GM23338 (cell line): Measurements from ENCODE around the gene MUC5AC. TPM values are rescaled to one million over a fixed set of nuclear protein-coding genes. Genes with fewer than 3 reads are reported as not detected.

ENCODE experiments used
- ATAC-seq: fragments of 200-7000 bp; cut with Tn5 transposase; 3 replicates; pipeline ENCODE4 v1.9.1; 2020
- DNase-seq: peaks from one replicate; pipeline ENCODE4 v3.0.0-alpha.2; 2015; ENCODE audit warnings: low spot score
- H2AFZ ChIP-seq: fragments of 200-600 bp; sonication (generic); 2 replicates; pipeline ENCODE4 v1.8.0; 2016; ENCODE audit warnings: antibody characterized with exemption, mild to moderate bottlenecking, moderate library complexity
- H3F3A ChIP-seq: fragments of 200-600 bp; sonication (generic); replicated peaks from 2 replicates; pipeline ENCODE4 v1.8.0; 2017; ENCODE audit warnings: antibody characterized with exemption, mixed run types, low read depth
- H3K27ac ChIP-seq: fragments of 200-600 bp; sonication (generic); 2 replicates; pipeline ENCODE4 v1.6.1; 2016; ENCODE audit warnings: low read depth
- H3K27me3 ChIP-seq: fragments of 200-600 bp; sonication (generic); 2 replicates; pipeline ENCODE4 v1.8.0; 2016; ENCODE audit warnings: mild to moderate bottlenecking, mixed run types, moderate library complexity; ENCODE audit not compliant: insufficient read depth
- H3K36me3 ChIP-seq: fragments of 200-600 bp; sonication (generic); 2 replicates; pipeline ENCODE4 v1.8.0; 2016; ENCODE audit warnings: mild to moderate bottlenecking; ENCODE audit not compliant: insufficient read depth
- H3K4me1 ChIP-seq: fragments of 200-600 bp; sonication (generic); 2 replicates; pipeline ENCODE4 v1.8.0; 2016; ENCODE audit warnings: mild to moderate bottlenecking, moderate library complexity; ENCODE audit not compliant: insufficient read depth
- H3K4me2 ChIP-seq: fragments of 200-600 bp; sonication (generic); 2 replicates; pipeline ENCODE4 v1.7.1; 2017; ENCODE audit warnings: mixed run types
- H3K4me3 ChIP-seq: fragments of 200-600 bp; sonication (generic); 2 replicates; pipeline ENCODE4 v1.6.1; 2016; ENCODE audit warnings: mixed run types
- H3K79me2 ChIP-seq: fragments of 200-600 bp; sonication (generic); replicated peaks from 2 replicates; pipeline ENCODE4 v1.8.0; 2017; ENCODE audit warnings: mild to moderate bottlenecking; ENCODE audit not compliant: insufficient read depth
- H3K9me2 ChIP-seq: fragments of 200-600 bp; sonication (generic); 2 replicates; pipeline ENCODE4 v1.8.0; 2017; ENCODE audit not compliant: insufficient read depth
- H4K20me1 ChIP-seq: fragments of 200-600 bp; sonication (generic); replicated peaks from 2 replicates; pipeline ENCODE4 v1.8.0; 2017; ENCODE audit warnings: mild to moderate bottlenecking; ENCODE audit not compliant: insufficient read depth
- H3K27ac Mint-ChIP-seq: 2 replicates; pipeline ENCODE4 v1.8.0; 2020; ENCODE audit warnings: inconsistent platforms, mild to moderate bottlenecking, moderate library complexity, mixed read lengths
- H3K27me3 Mint-ChIP-seq: 3 replicates; pipeline ENCODE4 v1.8.0; 2022; ENCODE audit warnings: low read depth, mild to moderate bottlenecking, moderate library complexity, mixed read lengths, inconsistent platforms; ENCODE audit not compliant: insufficient read depth, poor library complexity
- H3K36me3 Mint-ChIP-seq: 3 replicates; pipeline ENCODE4 v1.8.0; 2021; ENCODE audit warnings: low read depth, mild to moderate bottlenecking, inconsistent platforms, moderate library complexity, mixed read lengths
- H3K4me1 Mint-ChIP-seq: 3 replicates; pipeline ENCODE4 v1.8.0; 2020; ENCODE audit warnings: mild to moderate bottlenecking, inconsistent platforms, mixed read lengths
- H3K4me3 Mint-ChIP-seq: 3 replicates; pipeline ENCODE4 v1.8.0; 2021; ENCODE audit warnings: moderate library complexity, mild to moderate bottlenecking, inconsistent platforms, mixed read lengths
- H3K9me3 Mint-ChIP-seq: 3 replicates; pipeline ENCODE4 v1.8.0; 2020; ENCODE audit warnings: moderate library complexity, mild to moderate bottlenecking, inconsistent platforms, mixed read lengths
- CREB1 ChIP-seq: fragments of 250-450 bp; sonication (Bioruptor Pico); IDR thresholded peaks from 2 replicates; pipeline ENCODE4 v1.5.0; 2020; ENCODE audit warnings: low read depth, mild to moderate bottlenecking, moderate library complexity
- EZH2 ChIP-seq: fragments of 200-600 bp; sonication (generic); IDR thresholded peaks from one replicate; pipeline ENCODE4 v1.8.0; 2017; ENCODE audit warnings: antibody characterized with exemption, mild to moderate bottlenecking, low read depth; ENCODE audit not compliant: unreplicated experiment
- EZH2phosphoT487 ChIP-seq: fragments of 200-600 bp; sonication (generic); IDR thresholded peaks from one replicate; pipeline ENCODE4 v1.8.1; 2018; ENCODE audit warnings: antibody characterized with exemption; ENCODE audit not compliant: unreplicated experiment
- JUNB ChIP-seq: IDR thresholded peaks from one replicate; pipeline ENCODE4 v1.6.1; 2016; ENCODE audit warnings: antibody characterized with exemption; ENCODE audit not compliant: unreplicated experiment
- NANOG ChIP-seq: IDR thresholded peaks from 2 replicates; pipeline ENCODE4 v1.6.1; 2016; ENCODE audit warnings: antibody characterized with exemption, borderline replicate concordance
- POLR2AphosphoS5 ChIP-seq: IDR thresholded peaks from 2 replicates; pipeline ENCODE4 v1.6.1; 2016; ENCODE audit warnings: antibody characterized with exemption, low read depth
- STAT1 ChIP-seq: IDR thresholded peaks from one replicate; pipeline ENCODE4 v1.6.1; 2016; ENCODE audit warnings: antibody characterized with exemption; ENCODE audit not compliant: unreplicated experiment
- ZNF114 ChIP-seq: fragments of 250-450 bp; sonication (Bioruptor Pico); IDR thresholded peaks from 2 replicates; pipeline ENCODE4 v1.5.0; 2020; ENCODE audit warnings: mild to moderate bottlenecking, moderate library complexity
- ZNF331 ChIP-seq: fragments of 250-450 bp; sonication (Bioruptor Pico); IDR thresholded peaks from 2 replicates; pipeline ENCODE4 v1.5.0; 2020; ENCODE audit warnings: low read depth, mild to moderate bottlenecking, moderate library complexity
- polyA plus RNA-seq: library from polyadenylated mRNA; unstranded; fragments of >200 nt; fragmentation: Nextera tagmentation; extraction: Ambion mirVana; gene quantifications from 2 replicates; pipeline ENCODE4 v1.2.1, GENCODE V29; 2016
- total RNA-seq: library from RNA; depleted of rRNA; stranded (reverse); fragments of >200 nt; shearing (Covaris generic); gene quantifications from 2 replicates; pipeline ENCODE4 v1.2.3, GENCODE V29; 2014
- TF ChIP-seq, protein P1 (sequence below): IDR thresholded peaks from one replicate; pipeline ENCODE4 v1.6.1; 2018; ENCODE audit warnings: antibody characterized with exemption; ENCODE audit not compliant: unreplicated experiment
- TF ChIP-seq, protein P2 (sequence below), 2 experiments: fragments of 200-600 bp in 1 of 2; sonication (generic) in 1 of 2; conservative IDR thresholded peaks; 2 replicates each; pipeline versions ENCODE4 v1.5.1 to v1.6.1; 2016 to 2017; ENCODE audit warnings: antibody characterized with exemption in 2 of 2, low read depth in 2 of 2, mild to moderate bottlenecking in 2 of 2, moderate library complexity in 1 of 2
- TF ChIP-seq, protein P3 (sequence below): IDR thresholded peaks from 2 replicates; pipeline ENCODE4 v1.6.1; 2016; ENCODE audit warnings: antibody characterized with exemption

Gene MUC5AC
- total and polyA plus RNA-seq, 2 experiments from 2014 or later, result not detected

DNA sequence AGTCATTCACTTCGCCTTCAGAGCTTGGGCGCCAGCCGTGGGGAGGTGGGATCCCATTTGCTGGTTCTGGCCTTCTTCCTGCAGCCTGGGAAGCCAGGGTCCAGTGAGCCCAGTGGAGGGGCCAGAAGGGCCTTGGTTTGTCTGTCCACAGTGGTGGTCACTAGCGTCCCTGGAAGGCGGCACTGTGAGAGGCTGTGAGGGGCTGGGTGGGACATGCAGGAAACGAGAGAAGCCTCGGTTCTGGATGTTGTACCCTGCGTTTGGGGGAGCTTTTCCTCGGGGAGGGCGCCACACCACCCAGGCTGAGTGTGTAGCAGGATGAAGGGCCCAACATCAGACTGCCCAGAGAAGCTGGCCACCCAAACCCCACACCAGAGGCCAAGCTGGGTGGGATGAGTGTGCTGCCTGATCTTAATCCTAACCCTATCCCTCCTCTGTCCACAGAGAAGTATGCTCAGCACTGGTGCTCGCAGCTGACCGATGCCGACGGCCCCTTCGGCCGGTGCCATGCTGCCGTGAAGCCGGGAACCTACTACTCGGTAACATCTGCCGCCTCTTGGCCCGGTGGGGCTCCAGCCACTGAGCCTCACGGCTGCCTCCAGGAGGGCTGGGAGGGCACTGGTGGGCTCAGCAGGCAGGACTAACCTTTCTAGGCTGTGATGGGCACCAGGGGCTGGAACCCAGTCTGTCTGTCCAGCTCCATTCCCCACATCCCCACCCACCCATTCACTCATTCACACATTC lies 14.4 kb downstream of the MUC5AC start:
- H3K27ac Mint-ChIP-seq, result no peak overlapping the region
- Histone ChIP-seq H2AFZ (no peak overlapping the region), H3K4me2 (no peak overlapping the region), H3K27ac (no peak overlapping the region), H3K79me2 (no peaks in the 10 kb centered on the region), H3F3A (no peaks in the 10 kb centered on the region), H3K36me3 (no peaks in the 10 kb centered on the region), H3K4me3 (no peak overlapping the region), H3K4me1 (no peaks in the 10 kb centered on the region), H3K9me2 (no peaks in the 10 kb centered on the region), H4K20me1 (no peaks in the 10 kb centered on the region), H3K27me3 (no peaks in the 10 kb centered on the region)
- H3K4me3 Mint-ChIP-seq, result no peak overlapping the region
- H3K36me3 Mint-ChIP-seq, result peaks cover 11% of the 10 kb centered on the region
- DNase-seq (no peak), ATAC-seq (no peak)
- TF ChIP-seq STAT1, result no peak
- H3K27me3 Mint-ChIP-seq, result peaks cover 16% of the 10 kb centered on the region
- H3K9me3 Mint-ChIP-seq, result peaks cover 39% of the 10 kb centered on the region
- H3K4me1 Mint-ChIP-seq, result no peaks in the 10 kb centered on the region

DNA sequence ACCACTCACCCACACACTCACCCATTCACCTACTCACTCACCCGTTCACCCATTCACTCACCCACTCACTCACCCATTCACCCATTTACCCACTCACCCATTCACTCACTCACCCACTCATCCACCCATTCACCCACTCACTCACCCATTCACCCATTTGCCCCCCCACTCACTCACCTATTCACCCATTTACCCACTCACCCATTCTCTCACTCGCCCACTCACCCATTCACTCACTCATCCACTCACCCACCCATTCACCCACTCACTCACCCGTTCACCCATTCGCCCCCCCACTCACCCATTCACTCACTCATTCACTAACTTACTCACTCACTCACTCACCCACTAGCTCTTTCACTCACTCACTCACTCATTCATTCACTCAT lies 15.0 kb downstream of the MUC5AC start:
- Mint-ChIP-seq H3K4me3 (no peak overlapping the region), H3K4me1 (no peaks in the 10 kb centered on the region)
- TF ChIP-seq, protein P1, sequence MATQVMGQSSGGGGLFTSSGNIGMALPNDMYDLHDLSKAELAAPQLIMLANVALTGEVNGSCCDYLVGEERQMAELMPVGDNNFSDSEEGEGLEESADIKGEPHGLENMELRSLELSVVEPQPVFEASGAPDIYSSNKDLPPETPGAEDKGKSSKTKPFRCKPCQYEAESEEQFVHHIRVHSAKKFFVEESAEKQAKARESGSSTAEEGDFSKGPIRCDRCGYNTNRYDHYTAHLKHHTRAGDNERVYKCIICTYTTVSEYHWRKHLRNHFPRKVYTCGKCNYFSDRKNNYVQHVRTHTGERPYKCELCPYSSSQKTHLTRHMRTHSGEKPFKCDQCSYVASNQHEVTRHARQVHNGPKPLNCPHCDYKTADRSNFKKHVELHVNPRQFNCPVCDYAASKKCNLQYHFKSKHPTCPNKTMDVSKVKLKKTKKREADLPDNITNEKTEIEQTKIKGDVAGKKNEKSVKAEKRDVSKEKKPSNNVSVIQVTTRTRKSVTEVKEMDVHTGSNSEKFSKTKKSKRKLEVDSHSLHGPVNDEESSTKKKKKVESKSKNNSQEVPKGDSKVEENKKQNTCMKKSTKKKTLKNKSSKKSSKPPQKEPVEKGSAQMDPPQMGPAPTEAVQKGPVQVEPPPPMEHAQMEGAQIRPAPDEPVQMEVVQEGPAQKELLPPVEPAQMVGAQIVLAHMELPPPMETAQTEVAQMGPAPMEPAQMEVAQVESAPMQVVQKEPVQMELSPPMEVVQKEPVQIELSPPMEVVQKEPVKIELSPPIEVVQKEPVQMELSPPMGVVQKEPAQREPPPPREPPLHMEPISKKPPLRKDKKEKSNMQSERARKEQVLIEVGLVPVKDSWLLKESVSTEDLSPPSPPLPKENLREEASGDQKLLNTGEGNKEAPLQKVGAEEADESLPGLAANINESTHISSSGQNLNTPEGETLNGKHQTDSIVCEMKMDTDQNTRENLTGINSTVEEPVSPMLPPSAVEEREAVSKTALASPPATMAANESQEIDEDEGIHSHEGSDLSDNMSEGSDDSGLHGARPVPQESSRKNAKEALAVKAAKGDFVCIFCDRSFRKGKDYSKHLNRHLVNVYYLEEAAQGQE, result no peak
- no peak for TF ChIP-seq NANOG
- no peak for TF ChIP-seq CREB1
- TF ChIP-seq STAT1, result no peak
- no peak for TF ChIP-seq ZNF114 (CRISPR knock-in tag)
- TF ChIP-seq ZNF331 (CRISPR knock-in tag), result no peak
- TF ChIP-seq EZH2, result no peak
- TF ChIP-seq EZH2phosphoT487, result no peak
- TF ChIP-seq JUNB, result no peak
- TF ChIP-seq POLR2AphosphoS5, result no peak
- TF ChIP-seq, protein P2, sequence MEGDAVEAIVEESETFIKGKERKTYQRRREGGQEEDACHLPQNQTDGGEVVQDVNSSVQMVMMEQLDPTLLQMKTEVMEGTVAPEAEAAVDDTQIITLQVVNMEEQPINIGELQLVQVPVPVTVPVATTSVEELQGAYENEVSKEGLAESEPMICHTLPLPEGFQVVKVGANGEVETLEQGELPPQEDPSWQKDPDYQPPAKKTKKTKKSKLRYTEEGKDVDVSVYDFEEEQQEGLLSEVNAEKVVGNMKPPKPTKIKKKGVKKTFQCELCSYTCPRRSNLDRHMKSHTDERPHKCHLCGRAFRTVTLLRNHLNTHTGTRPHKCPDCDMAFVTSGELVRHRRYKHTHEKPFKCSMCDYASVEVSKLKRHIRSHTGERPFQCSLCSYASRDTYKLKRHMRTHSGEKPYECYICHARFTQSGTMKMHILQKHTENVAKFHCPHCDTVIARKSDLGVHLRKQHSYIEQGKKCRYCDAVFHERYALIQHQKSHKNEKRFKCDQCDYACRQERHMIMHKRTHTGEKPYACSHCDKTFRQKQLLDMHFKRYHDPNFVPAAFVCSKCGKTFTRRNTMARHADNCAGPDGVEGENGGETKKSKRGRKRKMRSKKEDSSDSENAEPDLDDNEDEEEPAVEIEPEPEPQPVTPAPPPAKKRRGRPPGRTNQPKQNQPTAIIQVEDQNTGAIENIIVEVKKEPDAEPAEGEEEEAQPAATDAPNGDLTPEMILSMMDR (conservative IDR thresholded peaks at IDR 0.05; ENCODE audit: low read depth in 2 of 2), result no peak
- TF ChIP-seq, protein P3, sequence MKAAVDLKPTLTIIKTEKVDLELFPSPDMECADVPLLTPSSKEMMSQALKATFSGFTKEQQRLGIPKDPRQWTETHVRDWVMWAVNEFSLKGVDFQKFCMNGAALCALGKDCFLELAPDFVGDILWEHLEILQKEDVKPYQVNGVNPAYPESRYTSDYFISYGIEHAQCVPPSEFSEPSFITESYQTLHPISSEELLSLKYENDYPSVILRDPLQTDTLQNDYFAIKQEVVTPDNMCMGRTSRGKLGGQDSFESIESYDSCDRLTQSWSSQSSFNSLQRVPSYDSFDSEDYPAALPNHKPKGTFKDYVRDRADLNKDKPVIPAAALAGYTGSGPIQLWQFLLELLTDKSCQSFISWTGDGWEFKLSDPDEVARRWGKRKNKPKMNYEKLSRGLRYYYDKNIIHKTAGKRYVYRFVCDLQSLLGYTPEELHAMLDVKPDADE, result no peak

More for the DNA sequence above, 15.0 kb downstream of the MUC5AC start:
- no peaks in the 10 kb centered on the region for H3K27me3 ChIP-seq
- no peak overlapping the region for H3K27ac ChIP-seq
- no peak for DNase-seq
- no peaks in the 10 kb centered on the region for H4K20me1 ChIP-seq
- H3K9me2 ChIP-seq, result no peaks in the 10 kb centered on the region
- H3K79me2 ChIP-seq, result no peaks in the 10 kb centered on the region
- H2AFZ ChIP-seq, result no peak overlapping the region
- no peak overlapping the region for H3K4me3 ChIP-seq
- peaks cover 11% of the 10 kb centered on the region for H3K36me3 Mint-ChIP-seq
- no peak overlapping the region for H3K27ac Mint-ChIP-seq
- peaks cover 39% of the 10 kb centered on the region for H3K9me3 Mint-ChIP-seq
- no peaks in the 10 kb centered on the region for H3F3A ChIP-seq
- no peak for ATAC-seq
- H3K4me2 ChIP-seq, result no peak overlapping the region
- H3K36me3 ChIP-seq, result no peaks in the 10 kb centered on the region
- H3K27me3 Mint-ChIP-seq, result peaks cover 12% of the 10 kb centered on the region
- H3K4me1 ChIP-seq, result no peaks in the 10 kb centered on the region
